Glomerular endothelial cell (primary cell): Measurements from ENCODE around the gene HEXA. TPM values are rescaled to one million over a fixed set of nuclear protein-coding genes. Genes with fewer than 3 reads are reported as not detected.
"Not testable (repeated sequence)": the region's sequence is repeated elsewhere in the genome, so short reads cannot be mapped to it uniquely, and the experiment has no call there.

Experiments
- DNase-seq: peaks from one replicate; pipeline ENCODE4 v3.0.0-alpha.2; 2011; ENCODE audit warnings: low read depth, low spot score; ENCODE audit errors: extremely low read depth
- total RNA-seq: library from RNA; depleted of rRNA; stranded (reverse); fragments of >200 nt; gene quantifications from 2 replicates; pipeline ENCODE4 v1.2.3, GENCODE V29; 2015

HEXA gene
- total RNA-seq = 171 and 194 TPM in 2 replicates

GRCh38 chr15:72375846-72376581, at the start of gene HEXA:
Gene HEXA (minus strand): TSS chr15:72376014. CDS start chr15:72375972, 42 bp downstream.
- no peak for DNase-seq

DNA sequence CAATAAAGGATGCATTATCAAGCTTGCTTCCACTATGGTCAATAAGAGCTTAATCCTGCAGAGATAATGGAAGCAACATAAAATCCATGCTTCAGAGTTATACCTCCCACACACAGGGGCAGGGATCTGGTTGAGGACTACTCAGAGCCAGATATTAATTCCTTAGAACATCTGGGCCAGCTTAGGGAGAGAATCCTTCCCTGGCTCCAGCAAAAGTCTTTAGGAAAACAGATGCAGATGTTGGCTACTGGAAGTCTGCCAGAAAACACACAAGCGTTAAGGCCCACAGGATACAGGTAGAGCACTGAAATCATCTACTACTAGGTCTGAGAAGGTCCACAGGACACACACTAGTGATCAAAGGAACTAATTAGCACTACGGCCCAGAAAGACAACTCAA, 47.4 kb upstream of the HEXA start:
- no peak for DNase-seq

- DNase-seq = no peak
Measured at GRCh38 chr15:72421484-72421883, 45.7 kb upstream of the HEXA start.

GRCh38 chr15:72420576-72420975, 44.8 kb upstream of the HEXA start:
- no peak for DNase-seq

- not testable (repeated sequence) for DNase-seq
Measured at GRCh38 chr15:72419768-72420167, 44.0 kb upstream of the HEXA start.

DNA sequence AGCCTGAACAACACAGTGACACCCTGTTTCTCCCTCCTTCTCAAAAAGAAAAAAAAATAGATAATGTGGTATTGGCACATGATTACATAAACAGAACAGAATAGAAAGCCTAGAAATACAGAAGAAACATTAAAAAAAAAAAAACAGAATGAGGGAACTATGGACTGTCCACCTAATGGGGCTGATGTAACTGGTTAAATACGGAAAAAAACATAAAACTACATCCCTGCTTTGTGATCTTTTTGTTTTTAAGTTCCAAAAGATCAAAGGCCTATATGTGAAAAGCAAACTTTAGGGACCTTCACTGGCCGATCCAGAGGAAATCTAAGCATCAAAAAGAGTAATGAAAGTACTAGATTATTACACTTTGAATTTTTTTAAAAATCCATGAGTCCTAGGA, 39.5 kb upstream of the HEXA start:
- no peak for DNase-seq

GRCh38 chr15:72413337-72413736, 37.5 kb upstream of the HEXA start:
- not testable (repeated sequence) for DNase-seq

GRCh38 chr15:72411544-72411943, 35.7 kb upstream of the HEXA start:
- no peak for DNase-seq

DNA sequence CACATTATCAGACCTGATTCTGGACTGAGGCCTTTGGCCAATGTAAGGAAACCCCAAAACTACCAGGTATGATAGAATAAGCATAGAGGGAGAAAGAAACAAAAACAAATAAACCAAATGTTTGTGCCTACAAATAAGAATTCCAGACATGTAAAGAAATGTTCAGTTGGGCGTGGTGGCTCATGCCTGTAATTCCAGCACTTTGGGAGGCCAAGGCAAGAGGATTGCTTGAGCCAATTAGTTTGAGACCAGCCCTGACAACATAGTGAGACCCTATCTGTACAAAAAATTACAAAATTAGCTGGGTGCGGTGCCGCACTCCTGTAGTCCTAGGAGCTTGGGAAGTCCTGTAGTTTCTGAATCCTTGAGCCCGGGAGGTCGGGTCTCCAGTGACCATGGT, 35.3 kb upstream of the HEXA start:
- no peak for DNase-seq

GRCh38 chr15:72406936-72407335, 31.1 kb upstream of the HEXA start:
- no peak for DNase-seq

- DNase-seq = no peak
Measured at GRCh38 chr15:72404841-72405240, 29.0 kb upstream of the HEXA start.

DNA sequence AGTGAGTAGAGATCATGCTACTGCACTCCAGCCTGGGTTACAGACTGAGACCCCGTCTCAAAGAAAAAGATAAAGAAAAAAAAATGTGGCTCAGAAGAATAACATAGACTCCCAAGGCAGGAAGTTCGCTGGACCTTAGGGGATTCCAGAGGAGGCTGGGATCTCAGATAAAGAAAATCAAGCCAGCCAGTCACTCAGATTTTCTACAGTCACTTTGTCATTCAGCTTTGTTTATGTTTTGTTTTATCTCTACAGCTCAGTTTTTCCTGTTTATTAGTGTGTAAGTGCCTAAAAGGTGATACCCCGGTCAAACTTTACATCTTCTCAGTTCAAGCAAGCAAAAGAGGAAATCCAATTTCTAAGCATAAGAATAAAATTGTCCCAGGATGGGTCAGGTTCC, 28.5 kb upstream of the HEXA start:
- DNase-seq = no peak

DNA sequence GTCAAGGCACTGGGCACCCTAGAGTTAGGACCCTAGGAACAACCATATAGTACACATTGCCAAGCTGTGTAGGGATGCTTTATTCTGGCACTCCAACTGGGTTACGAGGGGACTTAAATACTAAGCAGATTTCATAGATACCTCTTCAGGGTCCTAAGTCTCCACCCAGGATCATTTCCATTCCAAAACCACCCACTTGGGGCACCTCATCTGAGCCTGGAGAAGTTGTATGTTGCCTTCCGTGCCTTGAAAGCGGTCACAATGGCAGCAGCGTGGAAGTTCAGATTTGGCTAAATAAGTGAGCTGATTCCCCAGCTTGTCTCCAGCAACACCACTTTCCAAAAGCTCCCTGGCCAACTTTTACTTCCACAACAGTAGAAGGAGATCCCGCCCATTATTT, 26.9 kb upstream of the HEXA start:
- no peak for DNase-seq

GRCh38 chr15:72398648-72399047, 22.8 kb upstream of the HEXA start:
- DNase-seq = no peak

GRCh38 chr15:72397796-72398588, 22.2 kb upstream of the HEXA start, which contains the start of gene TMEM202:
Gene TMEM202 (plus strand): TSS chr15:72398305. CDS start chr15:72398327, 22 bp downstream.
- no peak for DNase-seq

GRCh38 chr15:72396331-72396730, 20.5 kb upstream of the HEXA start:
- DNase-seq = not testable (repeated sequence)

DNA sequence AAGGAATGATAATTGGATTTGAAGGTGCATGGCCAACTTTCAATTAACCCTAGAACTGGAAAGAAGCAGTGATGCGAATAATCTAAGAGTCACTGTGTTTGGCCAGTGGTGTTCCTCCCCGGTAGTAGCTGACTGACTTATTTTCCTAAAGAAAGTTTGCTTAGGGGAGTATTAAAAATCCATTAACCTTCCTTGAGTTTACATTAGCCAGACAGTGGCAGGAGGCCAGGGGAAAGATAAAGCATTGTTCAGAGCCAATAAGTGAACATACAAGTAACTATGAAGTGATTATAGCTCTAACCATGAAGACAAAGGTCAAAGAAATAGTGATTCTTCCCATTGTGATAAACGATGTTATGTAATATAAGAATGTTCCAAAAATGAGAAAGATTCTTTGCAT, 13.4 kb upstream of the HEXA start:
- DNase-seq = no peak

- no peak for DNase-seq
Measured at GRCh38 chr15:72387741-72388140, 11.9 kb upstream of the HEXA start.

DNA sequence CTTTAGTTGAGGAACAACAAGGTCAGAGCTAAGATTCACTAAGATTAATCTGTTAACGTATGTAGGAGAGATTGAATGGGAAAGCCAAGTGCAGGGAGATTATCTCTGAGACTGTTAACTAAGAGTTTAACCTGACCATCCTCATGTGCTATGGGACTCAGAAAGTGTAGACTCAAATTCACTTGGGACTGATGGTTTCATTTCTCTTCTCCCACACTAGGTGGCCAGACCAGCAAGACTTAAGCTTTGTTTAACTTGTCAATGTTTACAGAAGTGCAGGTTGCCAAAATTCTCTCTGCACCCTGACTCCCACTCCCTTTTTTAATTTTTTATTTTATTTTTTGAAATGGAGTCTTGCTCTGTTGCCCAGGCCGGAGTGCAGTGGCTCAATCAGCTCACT, 6.3 kb upstream of the HEXA start:
- no peak for DNase-seq

DNA sequence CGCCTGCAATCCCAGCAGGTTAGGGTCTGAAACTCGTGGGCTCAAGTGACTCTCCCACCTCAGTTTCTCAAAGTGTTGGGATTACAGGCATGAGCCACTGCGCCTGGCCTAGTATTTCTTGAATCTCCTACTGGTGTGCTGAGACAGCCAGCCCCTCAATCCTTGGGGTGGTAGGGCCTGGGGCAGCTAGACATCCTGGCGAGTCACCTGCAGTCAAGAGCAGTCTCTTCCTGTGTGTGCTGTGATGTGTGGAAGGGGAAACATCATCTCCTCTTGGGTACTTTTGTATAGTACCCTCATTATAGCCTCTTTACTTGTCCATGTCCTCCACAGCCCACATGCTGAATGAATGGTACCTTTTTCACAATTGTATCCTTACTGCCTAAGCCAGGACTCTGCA, 4.9 kb upstream of the HEXA start:
- no peak for DNase-seq

DNA sequence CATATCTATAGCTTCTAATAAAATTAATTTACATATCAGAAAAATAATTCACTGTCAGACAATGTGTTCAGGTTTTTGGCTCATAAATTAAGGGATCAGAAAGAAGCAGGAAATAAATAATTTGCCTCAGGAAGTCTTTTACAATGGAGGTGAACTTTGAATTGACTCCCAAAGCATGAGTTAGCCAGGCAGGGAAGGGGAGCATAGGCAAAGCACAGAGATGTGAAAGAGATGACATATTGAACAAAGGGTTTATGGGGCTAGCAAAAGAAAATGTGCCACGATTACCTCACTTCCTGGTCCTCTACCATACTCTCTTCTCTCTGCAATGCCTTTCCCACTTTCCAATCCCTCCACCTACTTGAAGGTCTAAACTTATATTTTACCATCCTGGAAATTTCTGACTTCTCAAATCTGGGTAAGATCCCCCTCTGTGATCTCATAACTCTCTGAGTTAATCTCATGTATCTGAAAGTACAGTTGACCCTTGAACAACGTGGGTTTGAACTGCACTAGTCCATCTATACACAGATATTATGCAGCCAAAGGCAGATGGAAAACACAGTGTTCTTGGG, 4.1 kb upstream of the HEXA start:
- no peak for DNase-seq

GRCh38 chr15:72379106-72379505, 3.3 kb upstream of the HEXA start:
- DNase-seq = not testable (repeated sequence)
